T-helper 2 cell (primary cell): ENCODE data around the gene IL1B.

ENCODE experiments used
- DNase-seq, 5 experiments: peaks; one replicate each; pipeline versions ENCODE4 v3.0.0 to v3.0.0-alpha.2; 2012 to 2022
- total RNA-seq, 2 donors: gene quantifications; one replicate each; lab custom pipeline; 2026; lab: John Stamatoyannopoulos, UW

IL1B gene
- 0 reads per million in 2 donors for total RNA-seq

- no peak for DNase-seq
These were observed at the start of gene IL1B for GRCh38 chr2:112836695-112837117. Gene IL1B (minus strand): TSS chr2:112836779. CDS start chr2:112836229, 550 bp downstream.

- no peak for DNase-seq
These were observed 49.7 kb upstream of the IL1B start for GRCh38 chr2:112886291-112886690.

- peak in 1 of 5 experiments; percentile 29 for DNase-seq
These were observed 48.9 kb upstream of the IL1B start for GRCh38 chr2:112885506-112885902.

DNA sequence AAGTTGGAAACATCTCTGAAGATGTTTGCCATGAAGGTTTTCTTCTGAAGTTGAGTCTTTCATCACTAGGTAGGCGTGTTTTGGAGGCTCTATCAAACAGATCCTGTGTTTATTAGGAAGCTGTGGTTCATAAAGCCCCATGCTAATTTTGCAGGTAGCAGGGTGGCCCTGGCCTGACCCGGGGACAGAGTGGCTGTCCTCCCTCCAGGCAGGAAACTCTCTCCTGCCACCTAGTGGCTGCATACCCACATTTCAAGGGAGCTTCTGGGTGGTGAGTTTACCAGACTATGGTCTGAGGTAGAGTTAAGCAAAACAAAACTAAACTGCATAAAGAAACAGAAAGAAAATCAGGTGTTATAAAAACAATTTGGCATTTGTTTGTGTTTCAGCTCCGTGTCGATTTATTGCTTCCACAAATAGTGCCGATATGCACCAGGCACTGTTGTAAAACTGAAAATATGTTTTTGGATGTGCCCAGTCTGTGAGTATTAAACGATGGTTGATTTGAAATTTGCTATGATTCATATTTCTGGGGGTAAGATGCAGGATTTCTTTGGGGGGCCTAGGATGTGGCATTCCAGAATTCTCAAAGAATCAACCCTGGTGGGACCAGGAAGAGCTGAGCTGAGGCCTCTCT lies 48.4 kb upstream of the IL1B start:
- DNase-seq = peak in 4 of 5 experiments; percentile 23 to 68 (median 51)

- no peak for DNase-seq
These were observed 47.1 kb upstream of the IL1B start for GRCh38 chr2:112883669-112884068.

DNA sequence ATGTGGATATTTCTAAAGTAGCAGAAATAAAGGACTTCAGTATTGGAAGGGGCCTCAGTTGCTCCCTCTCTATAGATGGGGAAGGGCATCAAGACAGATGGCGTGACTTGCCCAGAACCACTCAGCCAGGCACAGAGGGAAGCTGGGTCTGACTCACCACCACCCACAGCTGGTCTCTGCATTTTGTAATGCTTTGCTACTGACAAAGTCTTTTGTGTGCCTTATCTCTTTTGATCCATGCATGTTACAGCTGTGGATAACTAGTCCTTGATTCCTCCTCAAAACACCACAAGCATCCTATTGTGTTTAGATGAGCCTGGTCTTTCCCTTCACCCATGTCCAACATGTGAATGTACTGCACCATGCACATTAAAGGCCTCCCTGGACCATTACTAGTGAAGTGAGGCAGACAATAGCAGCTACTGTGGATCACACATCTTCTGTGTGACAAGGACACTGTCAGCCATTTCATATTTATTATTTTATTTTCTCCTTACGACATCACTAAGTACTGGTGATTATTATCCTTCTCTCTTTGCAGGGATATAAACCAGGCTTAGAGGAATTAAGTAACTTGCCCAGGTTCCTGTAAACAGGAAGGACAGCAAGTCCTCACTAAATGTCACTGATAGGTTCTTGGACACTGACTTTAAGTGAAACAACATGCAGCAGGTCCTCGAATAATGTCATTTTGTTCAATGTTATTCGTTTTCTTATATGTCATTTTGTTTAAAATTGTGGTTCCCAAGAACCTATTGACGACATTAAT lies 44.8 kb upstream of the IL1B start:
- DNase-seq = peak in 1 of 5 experiments; percentile 75

DNA sequence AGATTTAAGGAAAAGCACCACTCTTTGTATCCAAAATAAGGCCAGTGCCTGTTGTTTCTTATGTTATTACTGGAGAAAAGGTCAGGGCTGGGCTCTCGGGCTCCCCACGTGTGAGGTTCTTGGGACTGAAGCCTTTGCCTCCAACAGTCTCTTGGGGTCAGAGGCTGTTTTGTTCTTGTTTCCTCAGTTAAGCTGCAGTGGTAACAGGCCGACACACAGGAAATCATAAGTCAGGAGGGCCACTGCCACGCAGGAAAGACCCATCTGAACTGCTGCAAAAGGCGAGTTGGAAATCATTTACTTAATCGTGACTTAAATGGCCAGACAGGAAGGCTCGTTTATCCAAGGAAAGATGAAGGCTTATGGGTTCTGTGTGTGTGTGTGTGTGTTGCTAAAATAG lies 44.1 kb upstream of the IL1B start:
- peak in 1 of 5 experiments; percentile 25 for DNase-seq

- no peak for DNase-seq
These were observed 43.5 kb upstream of the IL1B start for GRCh38 chr2:112880091-112880531.

GRCh38 chr2:112879491-112880041 lies 43.0 kb upstream of the IL1B start:
- no peak for DNase-seq

- DNase-seq = no peak
These were observed 40.8 kb upstream of the IL1B start for GRCh38 chr2:112877423-112877822.

DNA sequence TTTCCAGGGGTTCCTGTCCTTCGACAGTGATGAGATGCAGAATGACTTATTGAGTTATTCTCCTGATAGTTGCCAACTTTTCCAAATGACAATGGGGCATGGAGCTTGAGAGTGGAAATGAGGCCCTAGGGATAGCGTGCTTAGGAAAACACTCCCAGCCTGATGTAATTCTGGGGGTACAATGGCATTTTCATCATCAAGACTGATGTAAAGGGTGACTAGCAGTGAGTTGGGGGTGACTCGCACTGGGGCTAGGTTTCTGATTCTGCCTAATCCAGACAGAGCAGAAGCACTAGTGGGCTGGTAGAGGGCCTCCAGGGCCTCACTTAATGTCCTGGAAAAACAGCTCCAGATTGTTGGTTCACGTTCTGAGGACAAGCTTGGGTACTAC lies 40.4 kb upstream of the IL1B start:
- DNase-seq = no peak

DNA sequence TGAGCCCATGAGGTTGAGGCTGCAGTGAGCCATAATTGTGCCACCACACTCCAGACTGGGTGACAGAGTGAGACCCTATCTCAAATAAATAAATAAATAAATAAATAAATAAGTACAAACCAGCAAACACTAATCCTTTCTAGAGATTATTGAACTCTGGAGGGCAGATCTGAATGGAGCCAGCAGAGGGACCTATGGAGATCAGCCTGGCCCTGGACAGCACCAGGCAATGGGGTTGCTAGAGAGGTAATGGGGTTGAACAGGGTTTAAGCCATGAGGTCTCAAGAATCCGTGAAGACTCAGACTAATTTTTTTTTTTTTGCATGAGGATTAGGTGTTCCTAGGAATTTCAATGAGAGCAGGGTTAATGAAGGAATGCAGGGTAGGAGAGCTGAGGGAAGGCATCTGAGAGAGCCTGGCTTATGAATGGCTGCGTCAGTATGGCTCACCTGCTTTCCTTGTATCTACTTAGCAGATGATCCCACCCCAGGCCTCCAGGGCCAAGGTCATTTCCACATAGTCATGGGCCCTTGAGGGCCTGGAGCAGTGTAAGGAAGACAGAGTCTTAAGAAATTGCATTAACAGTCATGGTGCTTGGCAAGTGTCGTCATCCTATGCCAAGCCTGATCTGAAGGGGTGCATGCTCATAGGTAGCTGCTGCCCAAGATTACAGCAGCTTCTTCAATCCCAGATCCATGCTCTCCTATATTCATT lies 39.8 kb upstream of the IL1B start:
- no peak for DNase-seq

DNA sequence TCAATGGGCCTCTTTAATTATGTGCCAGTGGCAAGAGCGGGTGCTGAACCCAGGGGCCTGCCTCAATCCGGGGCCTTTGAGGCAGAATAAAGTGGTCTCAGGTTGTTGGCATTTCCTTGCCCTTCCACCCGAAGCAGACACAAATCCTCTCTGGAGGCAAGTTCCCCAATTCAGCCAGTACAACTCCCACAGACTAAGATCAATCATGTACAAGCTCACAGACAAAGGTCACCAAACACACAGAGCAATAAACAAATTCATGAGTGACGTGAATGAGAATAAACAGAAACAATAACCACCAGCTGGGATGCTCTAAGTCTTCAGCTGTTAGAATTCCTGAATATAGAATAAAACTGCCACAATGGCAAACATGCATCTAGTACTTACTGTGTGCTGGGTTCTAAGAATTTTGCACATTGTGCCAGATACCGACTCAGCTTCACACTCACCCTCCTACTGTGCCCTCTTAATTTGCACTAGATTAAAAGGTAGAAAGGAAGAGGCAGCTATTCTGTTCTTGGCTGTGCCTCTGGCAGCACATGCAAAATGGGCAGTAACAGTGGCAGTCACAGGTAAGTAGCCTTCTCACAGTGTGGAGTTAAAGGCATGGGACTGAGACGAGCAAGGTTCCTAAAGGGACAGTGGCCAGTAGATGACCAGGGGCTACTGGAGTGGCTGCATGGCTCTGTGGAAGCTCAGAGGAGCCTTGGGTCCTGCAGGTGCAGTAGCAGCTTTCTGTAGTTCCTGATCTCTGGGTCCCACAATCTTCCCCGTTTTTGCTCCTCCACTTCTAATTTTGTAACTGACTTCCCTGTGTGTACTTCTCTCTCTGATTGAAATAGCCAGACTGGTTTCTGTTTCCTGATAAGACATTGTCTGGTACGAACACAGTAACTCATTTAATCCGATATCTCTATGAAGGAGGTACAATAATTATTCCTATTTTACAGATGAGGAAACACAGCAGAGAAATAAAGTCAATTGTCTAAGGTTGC lies 34.6 kb upstream of the IL1B start:
- DNase-seq = no peak

- peak in 1 of 5 experiments; percentile 4 for DNase-seq
These were observed 32.8 kb upstream of the IL1B start for GRCh38 chr2:112869258-112869842.

- no peak for DNase-seq
These were observed 31.4 kb upstream of the IL1B start for GRCh38 chr2:112867701-112868631.

DNA sequence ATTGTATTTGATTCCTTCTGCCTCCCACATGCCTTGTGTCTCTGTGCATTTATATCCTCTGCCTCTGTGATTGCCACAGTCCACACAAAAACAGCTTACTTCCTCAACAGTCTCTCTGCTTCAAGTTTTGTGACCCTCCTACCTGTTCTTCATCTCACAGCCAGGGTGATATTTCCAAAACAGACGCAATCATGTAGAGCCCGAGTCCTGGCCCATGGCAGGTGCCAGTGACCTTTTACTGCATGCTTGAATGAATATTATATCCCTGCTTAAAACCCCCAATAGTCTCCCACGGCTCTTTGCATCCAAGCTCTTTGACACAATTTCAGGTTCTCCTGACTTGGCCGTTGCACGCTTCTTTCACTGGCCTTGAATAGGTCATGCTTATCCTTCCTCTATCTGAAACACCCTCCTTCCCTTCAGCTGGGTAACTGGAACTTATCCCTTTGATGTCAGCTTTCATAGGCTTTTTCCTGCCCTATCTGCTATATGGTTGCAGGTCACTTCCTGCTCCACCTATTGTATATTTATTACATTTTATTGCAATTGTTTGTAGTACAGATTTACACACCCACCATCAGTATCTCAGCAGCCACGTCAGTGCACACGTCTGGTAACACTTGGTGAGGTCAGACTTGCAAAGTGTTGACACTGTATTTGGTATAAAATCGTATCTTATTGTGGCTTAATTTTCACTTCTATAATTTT lies 29.7 kb upstream of the IL1B start:
- DNase-seq = no peak

- no peak for DNase-seq
These were observed 27.5 kb upstream of the IL1B start for GRCh38 chr2:112864072-112864471.

DNA sequence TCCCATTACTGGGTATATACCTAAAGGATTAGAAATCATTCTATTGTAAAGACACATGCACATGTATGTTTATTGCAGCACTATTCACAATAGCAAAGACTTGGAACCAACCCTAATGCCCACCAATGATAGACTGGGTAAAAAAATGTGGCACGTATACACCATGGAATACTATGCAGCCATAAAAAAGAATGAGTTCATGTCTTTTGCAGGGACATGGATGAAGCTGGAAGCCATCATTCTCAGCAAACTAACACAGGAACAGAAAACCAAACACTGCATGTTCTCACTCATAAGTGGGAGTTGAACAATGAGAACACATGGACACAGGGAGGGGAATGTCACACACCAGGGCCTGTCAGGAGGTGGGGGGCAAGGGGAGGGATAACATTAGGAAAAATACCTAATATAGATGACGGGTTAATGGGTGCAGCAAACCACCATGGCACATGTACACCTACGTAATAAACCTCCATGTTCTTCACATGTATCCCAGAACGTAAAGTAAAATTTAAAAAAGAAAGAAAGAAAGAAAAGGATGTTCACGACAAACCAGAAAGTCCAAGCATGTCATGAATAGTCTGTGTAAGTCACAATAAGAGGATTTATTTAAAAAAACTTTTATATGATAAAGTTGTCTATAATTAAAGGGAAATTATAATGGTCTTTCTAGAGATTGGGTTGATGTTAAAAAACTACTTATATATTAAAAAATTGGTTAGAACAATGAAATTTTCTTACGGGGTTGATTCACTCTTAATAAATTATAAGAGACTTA lies 23.0 kb upstream of the IL1B start:
- DNase-seq = peak in 1 of 5 experiments; percentile 26

DNA sequence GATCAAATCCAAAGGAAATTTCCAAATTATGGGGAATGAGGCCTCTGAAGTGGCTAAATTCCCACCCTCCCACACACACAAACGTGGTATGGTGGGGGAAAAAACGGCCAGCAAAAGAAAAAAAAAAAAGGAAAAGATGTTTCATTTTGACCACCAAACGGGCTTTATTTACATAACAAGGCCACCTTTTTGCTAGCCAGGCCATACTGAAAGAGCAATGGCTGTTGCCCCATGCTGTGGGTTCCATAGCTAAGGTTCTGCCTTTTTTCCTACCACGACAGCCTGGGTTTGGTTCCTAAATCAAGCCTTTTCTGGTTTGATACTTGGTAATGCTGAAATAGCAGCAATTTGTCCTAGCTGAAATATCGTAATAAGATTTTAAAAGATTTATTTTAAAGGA lies 14.0 kb upstream of the IL1B start:
- DNase-seq = no peak
